VCaP (cell line): ENCODE data around the gene ICAM1.

ENCODE experiments used
- H3K27ac ChIP-seq: fragments of 450-650 bp; 2 replicates; pipeline ENCODE4 v1.5.1; 2017
- TF ChIP-seq, protein P1 (sequence below): fragments of 450-650 bp; conservative IDR thresholded peaks from 2 replicates; pipeline ENCODE4 v1.5.1; 2017; ENCODE audit warnings: mild to moderate bottlenecking, moderate library complexity

ICAM1 gene

DNA sequence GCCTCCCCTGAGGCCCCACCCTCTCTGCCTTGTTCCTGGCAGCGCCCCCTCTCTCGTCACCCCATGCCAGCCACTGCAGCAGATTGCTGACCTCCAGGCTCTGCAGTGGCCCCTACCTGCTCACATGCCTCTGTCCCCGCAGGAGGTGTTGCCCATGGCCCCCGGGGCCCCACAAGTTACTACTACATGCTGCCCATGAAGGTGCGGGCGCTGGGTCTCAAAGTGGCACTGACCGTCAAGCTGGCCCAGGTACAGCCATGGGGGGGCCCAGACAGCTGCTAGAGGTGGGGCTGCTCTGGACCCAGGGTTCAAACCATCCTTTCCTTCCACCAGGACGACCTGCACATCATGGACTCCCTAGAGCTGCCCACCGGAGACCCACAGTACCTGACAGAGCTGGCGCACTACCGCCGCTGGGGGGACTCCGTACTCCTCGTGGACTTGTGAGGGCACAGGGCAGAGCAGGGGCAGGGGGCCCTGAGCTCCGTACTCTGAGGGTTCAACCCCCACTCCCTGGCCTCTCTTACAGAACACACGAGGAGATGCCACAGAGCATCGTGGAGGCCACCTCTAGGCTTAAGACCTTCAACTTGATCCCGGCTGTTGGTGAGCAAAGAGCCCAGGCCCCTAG is 12.7 kb upstream of the ICAM1 start:
- TF ChIP-seq, protein P1, sequence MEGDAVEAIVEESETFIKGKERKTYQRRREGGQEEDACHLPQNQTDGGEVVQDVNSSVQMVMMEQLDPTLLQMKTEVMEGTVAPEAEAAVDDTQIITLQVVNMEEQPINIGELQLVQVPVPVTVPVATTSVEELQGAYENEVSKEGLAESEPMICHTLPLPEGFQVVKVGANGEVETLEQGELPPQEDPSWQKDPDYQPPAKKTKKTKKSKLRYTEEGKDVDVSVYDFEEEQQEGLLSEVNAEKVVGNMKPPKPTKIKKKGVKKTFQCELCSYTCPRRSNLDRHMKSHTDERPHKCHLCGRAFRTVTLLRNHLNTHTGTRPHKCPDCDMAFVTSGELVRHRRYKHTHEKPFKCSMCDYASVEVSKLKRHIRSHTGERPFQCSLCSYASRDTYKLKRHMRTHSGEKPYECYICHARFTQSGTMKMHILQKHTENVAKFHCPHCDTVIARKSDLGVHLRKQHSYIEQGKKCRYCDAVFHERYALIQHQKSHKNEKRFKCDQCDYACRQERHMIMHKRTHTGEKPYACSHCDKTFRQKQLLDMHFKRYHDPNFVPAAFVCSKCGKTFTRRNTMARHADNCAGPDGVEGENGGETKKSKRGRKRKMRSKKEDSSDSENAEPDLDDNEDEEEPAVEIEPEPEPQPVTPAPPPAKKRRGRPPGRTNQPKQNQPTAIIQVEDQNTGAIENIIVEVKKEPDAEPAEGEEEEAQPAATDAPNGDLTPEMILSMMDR: no peak
- H3K27ac ChIP-seq: no peak overlapping the region

DNA sequence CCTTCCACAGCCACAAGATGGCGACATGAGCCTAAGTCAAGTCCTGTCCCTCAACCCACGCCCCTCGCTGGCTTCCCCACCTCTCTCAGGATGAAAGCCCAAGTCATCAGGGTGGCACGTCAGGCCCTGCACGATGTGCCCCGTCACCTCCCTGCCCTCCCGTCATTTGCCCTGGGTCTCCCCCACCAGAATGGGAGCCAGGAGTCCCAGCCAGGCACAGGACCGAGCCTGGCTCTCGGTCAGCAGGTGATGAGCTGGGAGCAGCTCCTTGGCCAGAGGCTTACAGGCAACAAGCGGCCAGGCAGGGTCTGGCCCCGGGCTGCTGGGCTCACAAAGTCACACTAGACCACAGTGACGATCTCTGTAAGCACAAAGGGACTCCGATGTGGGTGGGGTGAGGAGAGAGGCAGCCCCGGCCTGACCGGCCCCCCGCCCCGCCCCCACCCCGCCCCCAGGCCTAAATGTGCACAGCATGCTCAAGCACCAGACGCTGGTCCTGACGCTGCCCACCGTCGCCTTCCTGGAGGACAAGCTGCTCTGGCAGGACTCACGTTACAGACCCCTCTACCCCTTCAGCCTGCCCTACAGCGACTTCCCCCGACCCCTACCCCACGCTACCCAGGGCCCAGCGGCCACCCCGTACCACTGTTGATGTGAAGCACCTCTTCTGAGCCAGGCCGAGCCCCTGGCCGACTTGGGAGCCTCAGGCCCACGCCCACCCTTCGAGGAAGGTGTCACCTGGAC is 11.6 kb upstream of the ICAM1 start:
- TF ChIP-seq, protein P1: peak; percentile 73
- H3K27ac ChIP-seq: no peak overlapping the region

DNA sequence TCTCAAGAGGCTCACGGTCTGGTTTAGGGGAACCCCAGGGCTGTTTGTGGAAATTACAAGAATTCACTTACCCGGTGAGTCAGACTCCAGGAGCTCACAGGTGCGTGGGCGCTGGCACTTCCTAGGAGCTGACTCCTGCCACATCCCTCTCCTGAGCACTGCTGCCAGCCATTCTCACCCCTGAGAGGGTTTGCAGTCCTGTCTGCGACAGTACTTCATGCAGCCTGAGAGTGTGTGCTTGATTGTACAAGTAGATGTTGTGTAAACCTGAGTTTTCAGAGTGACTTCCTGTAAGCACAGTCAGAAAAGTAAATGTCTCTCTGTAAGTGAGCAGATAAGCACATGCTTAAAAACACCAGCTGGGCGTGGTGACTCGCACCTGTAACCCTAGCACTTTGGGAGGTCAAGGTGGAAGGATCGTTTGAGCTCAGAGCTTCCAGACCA is 10.8 kb upstream of the ICAM1 start:
- no peak overlapping the region for H3K27ac ChIP-seq
- TF ChIP-seq, protein P1: no peak

DNA sequence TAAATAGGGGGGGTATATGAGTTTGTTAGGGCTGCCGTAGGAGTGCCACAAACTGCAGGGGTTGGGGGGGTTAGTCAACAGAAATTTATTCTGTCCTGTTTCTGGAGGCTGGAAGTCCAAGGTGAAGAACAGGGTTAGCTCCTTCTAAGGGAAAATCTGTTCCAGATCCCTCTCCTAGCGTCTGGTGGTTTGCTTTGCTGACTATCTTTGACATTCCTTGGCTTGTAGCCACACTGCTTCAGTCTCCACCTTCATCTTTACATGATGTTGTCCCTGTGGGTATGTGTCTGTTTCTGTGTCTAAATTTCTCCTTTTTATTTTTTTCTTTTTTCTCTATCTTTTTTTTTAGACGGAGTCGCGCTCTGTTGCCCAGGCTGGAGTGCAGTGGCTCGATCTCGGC is 8.1 kb upstream of the ICAM1 start:
- no peak overlapping the region for H3K27ac ChIP-seq
- TF ChIP-seq, protein P1: no peak

DNA sequence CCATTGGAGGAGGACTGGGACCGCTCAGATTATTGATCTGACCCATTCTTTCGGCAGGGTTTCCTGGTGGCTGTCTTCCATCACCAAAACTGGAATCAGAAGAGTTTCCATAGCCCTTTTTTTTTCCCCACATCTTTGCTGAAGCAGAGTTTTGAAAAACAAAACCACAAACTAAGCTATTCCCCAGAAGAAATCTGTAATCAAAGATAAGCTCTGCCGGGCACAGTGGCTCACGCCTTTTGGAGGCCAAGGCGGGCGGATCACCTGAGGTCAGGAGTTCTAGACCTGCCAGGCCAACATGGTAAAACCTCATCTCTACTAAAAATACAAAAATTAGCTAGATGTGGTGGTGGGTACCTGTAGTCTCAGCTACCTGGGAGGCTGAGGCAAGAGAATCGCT is 4.2 kb upstream of the ICAM1 start:
- no peak overlapping the region for H3K27ac ChIP-seq
- TF ChIP-seq, protein P1: no peak

DNA sequence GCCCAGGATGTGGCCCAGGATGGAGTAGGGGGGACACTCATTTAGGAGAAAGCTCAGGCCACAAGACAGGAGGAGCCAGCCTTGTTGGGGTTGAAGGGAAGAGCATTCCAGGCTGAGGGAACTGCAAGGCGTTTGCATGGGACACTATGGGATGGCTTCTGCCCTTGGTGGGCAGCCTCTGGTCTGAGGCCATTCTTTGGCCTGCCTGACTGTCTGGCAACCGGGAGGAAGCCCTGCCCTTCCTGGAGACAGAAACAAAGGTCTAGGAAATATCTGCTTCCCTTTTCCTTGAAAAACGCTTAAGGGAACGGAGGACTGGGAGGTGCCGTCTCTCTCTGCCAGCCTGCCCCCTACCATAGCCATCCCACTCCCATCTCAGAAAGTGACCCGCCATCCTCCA is 2.8 kb upstream of the ICAM1 start:
- H3K27ac ChIP-seq: no peak overlapping the region
- TF ChIP-seq, protein P1: no peak

DNA sequence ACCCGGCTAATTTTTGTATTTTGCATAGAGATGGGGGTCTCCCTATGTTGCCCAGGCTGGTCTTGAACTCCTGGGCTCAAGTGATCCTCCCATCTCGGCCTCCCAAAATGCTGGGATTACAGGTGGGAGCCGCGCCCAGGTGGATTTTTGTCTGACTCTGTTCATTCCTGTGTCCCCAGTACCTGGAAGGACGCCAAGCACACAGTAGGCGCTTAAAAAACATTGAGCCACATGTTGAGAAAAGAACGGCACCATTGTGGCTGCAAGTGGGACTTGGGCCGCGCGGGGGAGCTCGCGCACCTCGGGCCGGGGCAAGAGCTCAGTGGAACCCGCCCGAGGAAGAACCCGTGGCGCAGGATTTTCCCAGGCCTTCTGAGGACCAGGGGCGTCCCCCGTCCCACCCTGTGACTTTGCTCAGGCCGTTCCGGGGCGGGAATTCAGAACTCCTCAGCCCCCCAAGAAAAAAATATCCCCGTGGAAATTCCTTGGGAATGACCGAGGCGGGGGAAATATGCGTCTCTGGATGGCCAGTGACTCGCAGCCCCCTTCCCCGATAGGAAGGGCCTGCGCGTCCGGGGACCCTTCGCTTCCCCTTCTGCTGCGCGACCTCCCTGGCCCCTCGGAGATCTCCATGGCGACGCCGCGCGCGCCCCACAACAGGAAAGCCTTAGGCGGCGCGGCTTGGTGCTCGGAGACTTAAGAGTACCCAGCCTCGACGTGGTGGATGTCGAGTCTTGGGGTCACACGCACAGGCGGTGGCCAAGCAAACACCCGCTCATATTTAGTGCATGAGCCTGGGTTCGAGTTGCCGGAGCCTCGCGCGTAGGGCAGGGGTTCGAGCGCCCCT is 1.4 kb upstream of the ICAM1 start:
- H3K27ac ChIP-seq: peak overlapping the region; percentile 64; the same call in 1 of the 2 replicates
- TF ChIP-seq, protein P1: peak; percentile 90
